ENCODE results near the gene DELE1. TPM values are rescaled to one million over a fixed set of nuclear protein-coding genes. Genes with fewer than 3 reads are reported as not detected.
"Not testable (repeated sequence)": the region's sequence is repeated elsewhere in the genome, so short reads cannot be mapped to it uniquely, and the experiment has no call there.

The DELE1 gene
- total and polyA plus RNA-seq, 5 experiments from 2014 or later = 28.2 to 97.1 (median 33.5) TPM

DNA sequence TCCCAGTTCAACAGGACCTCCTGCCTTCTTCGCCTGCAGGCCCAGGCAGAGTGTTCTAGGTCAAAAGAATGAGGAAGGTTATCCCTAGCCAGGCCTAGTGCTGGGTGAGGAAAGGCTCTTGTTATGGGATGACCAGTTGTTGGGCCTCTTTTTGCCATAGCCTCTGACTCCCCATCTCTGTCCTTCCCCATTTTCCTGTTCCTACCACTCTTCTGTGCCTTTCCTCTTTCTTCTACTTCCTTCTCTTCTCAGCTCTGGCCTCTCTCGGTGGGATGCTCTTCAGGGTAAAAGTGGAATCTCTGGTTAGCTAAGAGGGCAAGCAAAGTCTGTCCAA lies 44.3 kb upstream of the DELE1 start:
- peak overlapping the region in 8 of 10 donors; percentile 0 to 90 (median 9) for H3K27ac Mint-ChIP-seq

DNA sequence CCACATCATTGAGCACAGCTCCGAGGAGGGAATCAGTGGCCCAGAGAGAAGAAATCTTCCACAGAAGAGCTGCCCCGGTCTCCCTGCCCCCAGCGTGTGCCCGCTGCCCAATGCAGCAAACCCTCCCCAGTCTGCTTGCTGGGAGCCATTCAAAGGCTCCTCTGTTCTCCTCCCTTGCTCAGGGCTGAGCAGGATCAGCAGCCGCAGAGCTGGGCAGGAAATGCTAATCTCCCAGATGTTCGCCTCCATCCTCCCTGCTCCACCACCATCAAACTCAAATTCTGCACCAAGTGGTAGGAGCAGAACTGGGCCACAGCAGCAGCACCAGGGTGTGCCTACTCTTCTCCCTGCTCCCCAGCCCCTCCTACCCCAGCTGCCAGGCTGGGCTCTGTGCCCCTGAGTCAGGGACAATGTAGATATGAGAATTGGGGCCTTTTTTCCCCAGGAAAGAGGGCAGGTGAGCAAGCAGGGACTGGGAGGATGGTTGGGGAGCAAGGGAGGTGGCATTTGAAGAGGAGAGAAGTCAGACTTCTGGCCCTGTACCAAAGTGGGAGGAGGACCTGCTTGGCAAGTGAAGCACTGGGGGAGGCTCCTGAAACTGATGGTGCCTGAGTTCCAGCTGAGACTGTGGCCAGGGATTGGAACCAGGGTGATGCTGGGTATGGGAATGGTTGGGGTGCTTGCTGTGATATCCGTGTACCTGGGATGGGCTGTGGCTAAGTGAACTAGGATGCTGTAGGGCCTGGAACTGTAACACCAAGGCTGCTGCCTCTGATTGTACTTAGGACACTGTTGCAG lies 43.5 kb upstream of the DELE1 start:
- peaks cover 23 to 50% (median 32%) of the 10 kb centered on the region in 4 donors for H3K4me1 Mint-ChIP-seq
- H3K9me3 Mint-ChIP-seq = no peaks in the 10 kb centered on the region
- ATAC-seq (no peak), DNase-seq (no peak)
- H3K27me3 Mint-ChIP-seq = peaks cover 44 to 90% (median 71%) of the 10 kb centered on the region in 5 donors
- peak overlapping the region in 3 of 10 donors; percentile 35 to 80 (median 80) for H3K4me3 Mint-ChIP-seq
- no peaks in the 10 kb centered on the region for H3K36me3 Mint-ChIP-seq
- POLR2A ChIA-PET = interaction anchor here (0.6 to 4.0 kb wide), 3 partner anchors 16 to 197 kb away, joined by 3 to 25 read pairs (median 6); no protein-coding TSS in a partner anchor
- H3K27ac Mint-ChIP-seq = peak overlapping the region in 5 of 10 donors; percentile 20 to 68 (median 40)

More for the DNA sequence above, 44.3 kb upstream of the DELE1 start:
- peak overlapping the region; percentile 80 to 97 (median 82) for H3K4me3 Mint-ChIP-seq
- H3K36me3 Mint-ChIP-seq = no peaks in the 10 kb centered on the region
- DNase-seq (no peak), ATAC-seq (no peak)
- POLR2A ChIA-PET = interaction anchor here (0.6 to 4.0 kb wide), 9 partner anchors 11 to 216 kb away, joined by 3 to 25 read pairs (median 5); partner anchors contain the start of gene DELE1
- H3K9me3 Mint-ChIP-seq = no peaks in the 10 kb centered on the region
- peaks cover 23 to 50% (median 32%) of the 10 kb centered on the region in 4 donors for H3K4me1 Mint-ChIP-seq
- H3K27me3 Mint-ChIP-seq = peaks cover 42 to 90% (median 69%) of the 10 kb centered on the region in 5 donors

DNA sequence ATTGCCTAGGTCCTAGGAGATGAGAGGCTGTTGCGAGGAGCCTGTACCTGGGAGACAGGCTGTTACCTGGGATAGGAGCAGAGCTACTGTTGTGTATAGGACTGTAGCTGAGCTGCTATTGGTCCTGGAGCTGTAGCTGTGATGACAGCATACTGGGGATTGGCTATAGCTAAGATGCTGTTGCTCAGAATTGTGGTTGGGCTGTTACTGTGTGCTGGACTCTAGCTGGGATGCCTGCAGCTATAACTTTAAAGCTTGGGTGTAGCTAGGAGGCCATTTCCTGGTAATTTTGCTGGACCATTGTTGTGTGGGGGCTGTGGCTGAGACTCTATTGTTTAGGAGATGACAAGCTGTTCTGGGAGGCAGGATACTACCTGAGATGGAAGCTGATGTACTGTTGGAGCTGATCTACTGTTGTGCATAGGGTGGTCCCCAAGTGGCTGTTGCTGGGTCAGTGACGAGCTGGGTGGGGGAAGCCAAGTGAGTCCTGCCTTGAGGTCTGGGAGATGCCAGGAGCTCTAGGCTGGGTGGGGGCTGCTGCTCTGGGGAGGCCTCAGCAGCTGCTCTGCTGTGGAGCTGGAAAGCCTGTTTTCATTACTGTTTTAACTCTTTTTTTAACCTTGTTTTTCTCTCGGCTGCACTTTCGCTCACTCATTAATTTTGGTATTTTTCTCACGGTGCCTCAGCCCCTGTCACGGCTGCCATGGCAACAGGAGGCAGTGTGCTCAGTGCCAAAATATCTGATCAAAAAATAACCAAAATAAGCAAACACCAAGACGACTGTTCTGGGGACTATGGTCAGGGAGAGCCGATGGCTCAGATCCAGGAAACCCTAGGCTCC lies 42.5 kb upstream of the DELE1 start:
- H3K9me3 Mint-ChIP-seq = no peaks in the 10 kb centered on the region
- ATAC-seq = no peak
- H3K27me3 Mint-ChIP-seq = peaks cover 43 to 91% (median 72%) of the 10 kb centered on the region in 5 donors
- peak overlapping the region in 2 of 10 donors; percentile 9 to 66 for H3K27ac Mint-ChIP-seq
- no peak for DNase-seq
- no peaks in the 10 kb centered on the region for H3K36me3 Mint-ChIP-seq
- H3K4me3 Mint-ChIP-seq = no peak overlapping the region
- peaks cover 23 to 43% (median 26%) of the 10 kb centered on the region in 4 donors for H3K4me1 Mint-ChIP-seq
- POLR2A ChIA-PET = interaction anchor here (0.6 to 4.0 kb wide), 2 partner anchors 15 to 190 kb away, joined by 3 to 25 read pairs; no protein-coding TSS in a partner anchor

DNA sequence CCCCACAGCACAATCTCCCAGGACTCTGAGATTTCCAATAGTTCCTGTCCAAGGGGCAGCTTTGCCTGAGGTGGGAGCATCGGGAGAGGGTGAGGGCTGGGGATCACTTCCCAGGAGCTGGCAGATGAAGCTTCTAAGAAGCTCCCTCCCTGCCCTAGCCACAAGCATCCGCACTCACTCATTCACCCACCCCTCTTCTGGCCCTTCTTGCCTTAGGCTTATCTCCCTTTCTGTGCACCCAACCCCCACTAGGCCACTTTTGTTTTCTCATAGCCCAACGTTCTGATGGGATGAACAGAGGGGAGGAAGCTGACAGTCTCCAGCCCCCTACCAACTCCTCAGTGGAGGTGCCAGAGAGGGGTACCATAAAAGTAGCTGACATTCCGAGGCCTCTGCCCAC lies 41.8 kb upstream of the DELE1 start:
- peaks cover 46 to 94% (median 74%) of the 10 kb centered on the region in 5 donors for H3K27me3 Mint-ChIP-seq
- no peak overlapping the region for H3K27ac Mint-ChIP-seq
- DNase-seq (no peak), ATAC-seq (no peak)
- no peaks in the 10 kb centered on the region for H3K36me3 Mint-ChIP-seq
- no peak overlapping the region for H3K4me3 Mint-ChIP-seq
- POLR2A ChIA-PET = no interaction called here
- no peaks in the 10 kb centered on the region for H3K9me3 Mint-ChIP-seq
- peaks cover 21 to 38% (median 22%) of the 10 kb centered on the region in 4 donors for H3K4me1 Mint-ChIP-seq

DNA sequence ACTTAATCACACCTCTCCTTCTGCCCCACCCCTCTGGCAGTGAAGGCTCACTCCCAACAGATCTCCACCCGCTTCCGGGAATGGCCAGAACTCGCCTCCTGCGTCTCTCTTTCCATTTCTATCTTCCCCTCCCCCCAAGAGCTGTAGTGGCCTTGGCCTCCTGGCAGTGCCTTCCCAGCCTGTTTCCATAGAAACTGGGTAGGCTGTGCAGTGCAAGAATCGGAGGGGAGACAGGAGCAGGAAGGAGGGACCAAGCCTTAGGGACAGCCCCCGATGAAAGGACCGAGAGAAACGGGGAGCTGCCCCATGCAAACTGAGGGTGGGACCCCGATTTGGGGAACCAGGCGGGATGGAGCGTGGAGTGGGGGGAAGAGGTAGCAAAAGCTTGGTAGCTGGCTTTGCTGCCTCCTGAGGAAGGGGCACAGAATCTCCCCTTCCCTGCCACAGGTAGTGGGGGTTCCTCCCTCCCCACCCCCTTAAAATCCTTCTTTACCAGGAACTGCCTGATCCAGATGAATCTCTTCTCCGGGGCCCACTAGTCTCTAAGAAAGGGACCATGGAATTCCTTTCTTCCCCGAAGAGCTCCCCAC lies 41.0 kb upstream of the DELE1 start:
- no peaks in the 10 kb centered on the region for H3K9me3 Mint-ChIP-seq
- DNase-seq (no peak), ATAC-seq (no peak)
- H3K27ac Mint-ChIP-seq = peak overlapping the region in 1 of 10 donors; percentile 30
- POLR2A ChIA-PET = interaction anchor here (1.1 kb wide), 1 partner anchor 78 kb away, joined by 4 read pairs; no protein-coding TSS in a partner anchor
- H3K4me1 Mint-ChIP-seq = peaks cover 13 to 30% (median 15%) of the 10 kb centered on the region in 4 donors
- H3K4me3 Mint-ChIP-seq = no peak overlapping the region
- H3K27me3 Mint-ChIP-seq = peaks cover 39 to 88% (median 68%) of the 10 kb centered on the region in 5 donors
- no peaks in the 10 kb centered on the region for H3K36me3 Mint-ChIP-seq

DNA sequence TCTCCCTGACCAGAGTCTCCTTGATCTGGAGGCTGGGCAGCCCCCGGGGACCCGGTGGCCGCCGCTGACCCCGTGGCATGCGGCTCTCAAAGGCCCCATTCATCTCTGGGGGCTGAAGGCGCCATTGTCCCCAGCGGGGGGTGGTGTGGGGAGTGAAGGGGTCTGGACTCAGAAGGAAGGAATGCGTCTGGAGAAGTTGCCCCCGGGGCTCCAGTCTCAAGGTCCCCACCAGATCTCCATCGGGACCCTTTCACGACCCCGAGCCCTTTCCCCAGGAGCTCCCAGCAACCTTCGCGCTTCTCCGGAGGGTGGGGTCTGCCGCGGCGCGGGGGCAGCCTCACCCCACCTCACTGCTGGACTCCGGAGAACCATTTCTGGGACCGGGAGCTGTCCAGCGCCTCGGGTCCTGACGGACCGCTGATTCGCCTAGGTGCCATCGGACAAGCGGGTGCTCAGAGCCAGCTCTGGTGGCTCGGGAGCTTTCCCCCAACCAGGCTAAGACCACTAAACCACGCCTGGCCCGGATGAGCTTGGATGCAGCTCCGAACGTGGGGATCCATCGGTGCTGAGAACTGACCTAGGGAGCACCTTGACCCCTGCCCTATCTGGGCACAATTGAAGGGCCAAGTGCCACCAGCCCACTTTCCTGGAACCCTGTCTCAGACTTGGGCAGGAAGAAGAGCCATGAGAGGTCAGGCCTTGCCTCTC lies 40.3 kb upstream of the DELE1 start:
- H3K4me1 Mint-ChIP-seq = peaks cover 11 to 27% (median 14%) of the 10 kb centered on the region in 4 donors
- H3K4me3 Mint-ChIP-seq = peak overlapping the region in 1 of 10 donors; percentile 26
- POLR2A ChIA-PET = interaction anchor here (1.1 kb wide), 1 partner anchor 78 kb away, joined by 4 read pairs; no protein-coding TSS in a partner anchor
- H3K9me3 Mint-ChIP-seq = no peaks in the 10 kb centered on the region
- H3K27ac Mint-ChIP-seq = peak overlapping the region in 1 of 10 donors; percentile 81
- no peaks in the 10 kb centered on the region for H3K36me3 Mint-ChIP-seq
- ATAC-seq (no peak), DNase-seq (peak in 2 of 10 donors; percentile 18 to 21)
- H3K27me3 Mint-ChIP-seq = peaks cover 39 to 85% (median 68%) of the 10 kb centered on the region in 5 donors

DNA sequence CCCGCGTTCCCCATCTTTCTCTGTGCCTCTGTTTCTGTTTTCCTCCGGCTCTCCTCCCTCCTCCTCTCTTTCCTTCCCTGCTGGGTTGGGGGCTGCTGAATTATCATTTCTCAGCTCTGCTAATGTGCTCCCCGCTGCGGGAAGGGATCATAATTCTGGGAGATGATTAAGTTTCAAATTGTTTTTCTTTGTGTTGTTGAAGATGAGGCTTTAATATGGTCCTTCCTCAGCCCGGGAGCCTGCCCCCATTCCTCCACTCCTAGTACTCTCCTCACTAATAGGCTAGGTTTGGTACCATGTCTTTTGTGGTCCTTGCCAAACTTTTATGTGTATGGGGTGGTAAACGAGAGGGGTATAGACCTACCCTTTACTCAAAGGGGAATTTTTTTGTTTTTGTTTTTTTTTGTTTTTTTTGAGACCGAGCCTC lies 39.8 kb upstream of the DELE1 start:
- H3K27ac Mint-ChIP-seq = peak overlapping the region in 1 of 10 donors; percentile 81
- H3K4me1 Mint-ChIP-seq = peaks cover 6 to 21% (median 10%) of the 10 kb centered on the region in 4 donors
- H3K4me3 Mint-ChIP-seq = peak overlapping the region in 1 of 10 donors; percentile 26
- DNase-seq (no peak), ATAC-seq (no peak)
- POLR2A ChIA-PET = interaction anchor here (0.6 to 1.1 kb wide), 2 partner anchors 77 to 182 kb away, joined by 3 to 4 read pairs; no protein-coding TSS in a partner anchor
- no peaks in the 10 kb centered on the region for H3K9me3 Mint-ChIP-seq
- peaks cover 39 to 82% (median 65%) of the 10 kb centered on the region in 5 donors for H3K27me3 Mint-ChIP-seq
- H3K36me3 Mint-ChIP-seq = no peaks in the 10 kb centered on the region

DNA sequence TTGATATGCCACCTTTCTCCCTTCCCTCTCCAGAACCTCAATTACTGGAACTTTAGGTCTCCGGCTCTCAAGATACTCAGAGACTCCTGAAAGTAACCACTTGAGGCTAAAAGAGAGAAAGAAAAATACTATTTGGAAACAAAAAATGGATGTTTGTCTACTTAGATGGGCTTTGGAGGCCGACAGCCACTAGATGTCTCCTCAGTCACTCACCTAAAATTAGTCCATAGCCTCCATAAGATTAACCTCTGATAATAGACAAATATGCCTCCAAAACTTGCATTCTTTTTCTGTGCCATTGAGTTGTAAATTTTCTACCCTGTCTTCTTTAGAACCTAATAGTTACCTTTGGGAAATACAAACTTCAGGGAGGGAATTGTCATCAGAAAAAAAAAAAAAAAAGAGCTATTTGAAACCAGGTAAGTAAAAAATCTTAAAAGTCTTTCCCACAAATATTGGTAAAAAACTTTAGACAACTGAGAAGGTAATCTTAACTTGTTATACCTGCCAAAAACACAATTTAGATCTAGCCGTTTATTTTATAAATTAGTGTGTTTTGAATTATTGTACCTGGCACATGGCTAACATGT lies 34.3 kb upstream of the DELE1 start:
- H3K4me1 Mint-ChIP-seq = no peaks in the 10 kb centered on the region
- H3K27ac Mint-ChIP-seq = no peak overlapping the region
- H3K27me3 Mint-ChIP-seq = peaks cover 18 to 36% (median 28%) of the 10 kb centered on the region in 5 donors
- no peaks in the 10 kb centered on the region for H3K9me3 Mint-ChIP-seq
- DNase-seq = no peak
- no peak for ATAC-seq
- no peak overlapping the region for H3K4me3 Mint-ChIP-seq
- no peaks in the 10 kb centered on the region for H3K36me3 Mint-ChIP-seq
- POLR2A ChIA-PET = interaction anchor here (0.7 to 1.1 kb wide), 2 partner anchors 71 to 496 kb away, joined by 4 to 5 read pairs; no protein-coding TSS in a partner anchor

DNA sequence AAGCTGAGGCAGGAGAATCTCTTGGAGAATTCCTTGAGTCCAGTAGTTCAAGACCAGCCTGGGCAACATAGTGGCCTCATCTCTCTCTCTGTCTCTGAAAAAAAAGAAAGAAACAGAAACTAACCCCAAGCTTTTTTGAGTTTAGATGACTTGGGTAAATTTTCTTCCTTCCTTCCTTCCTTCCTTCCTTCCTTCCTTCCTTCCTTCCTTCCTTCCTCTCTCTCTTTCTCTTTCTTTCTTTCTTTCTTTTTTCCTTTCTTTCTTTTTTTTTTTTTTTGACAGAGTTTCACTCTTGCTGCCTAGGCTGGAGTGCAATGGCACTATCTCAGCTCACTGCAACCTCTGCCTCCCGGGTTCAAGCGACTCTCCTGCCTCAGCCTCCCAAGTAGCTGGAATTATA lies 33.2 kb upstream of the DELE1 start:
- POLR2A ChIA-PET = interaction anchor here (0.7 to 1.5 kb wide), 4 partner anchors 65 to 213 kb away, joined by 3 to 5 read pairs (median 4); no protein-coding TSS in a partner anchor
- H3K27me3 Mint-ChIP-seq = peaks cover 8 to 25% (median 18%) of the 10 kb centered on the region in 5 donors
- DNase-seq, H3K27ac Mint-ChIP-seq, ATAC-seq, H3K9me3 Mint-ChIP-seq, H3K4me1 Mint-ChIP-seq, H3K36me3 Mint-ChIP-seq, H3K4me3 Mint-ChIP-seq: not testable (repeated sequence)

DNA sequence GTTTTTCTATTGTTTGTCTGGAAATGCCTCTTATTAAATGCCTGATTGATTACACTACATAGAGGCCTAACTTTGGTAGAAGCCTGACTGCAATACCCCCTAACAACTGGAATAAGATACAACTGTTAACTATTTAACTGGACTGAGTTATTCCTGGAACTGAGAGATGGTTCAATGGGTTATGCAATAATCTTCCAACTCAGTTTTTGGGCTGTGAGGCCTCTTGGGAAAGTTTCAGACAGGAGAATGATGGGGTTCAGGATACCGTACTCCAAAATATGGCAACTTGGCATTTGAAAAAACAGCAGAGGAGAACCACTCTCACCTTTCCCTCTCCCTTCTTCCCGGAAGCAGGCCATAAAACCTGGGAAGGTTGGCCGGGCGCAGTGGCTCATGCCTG lies 26.2 kb upstream of the DELE1 start:
- POLR2A ChIA-PET = no interaction called here
- Mint-ChIP-seq H3K27ac (no peak overlapping the region), H3K4me3 (no peak overlapping the region), H3K36me3 (no peaks in the 10 kb centered on the region), H3K9me3 (no peaks in the 10 kb centered on the region), H3K27me3 (peaks cover 8 to 18% (median 8%) of the 10 kb centered on the region in 5 donors), H3K4me1 (no peaks in the 10 kb centered on the region)
- DNase-seq (no peak), ATAC-seq (no peak)

DNA sequence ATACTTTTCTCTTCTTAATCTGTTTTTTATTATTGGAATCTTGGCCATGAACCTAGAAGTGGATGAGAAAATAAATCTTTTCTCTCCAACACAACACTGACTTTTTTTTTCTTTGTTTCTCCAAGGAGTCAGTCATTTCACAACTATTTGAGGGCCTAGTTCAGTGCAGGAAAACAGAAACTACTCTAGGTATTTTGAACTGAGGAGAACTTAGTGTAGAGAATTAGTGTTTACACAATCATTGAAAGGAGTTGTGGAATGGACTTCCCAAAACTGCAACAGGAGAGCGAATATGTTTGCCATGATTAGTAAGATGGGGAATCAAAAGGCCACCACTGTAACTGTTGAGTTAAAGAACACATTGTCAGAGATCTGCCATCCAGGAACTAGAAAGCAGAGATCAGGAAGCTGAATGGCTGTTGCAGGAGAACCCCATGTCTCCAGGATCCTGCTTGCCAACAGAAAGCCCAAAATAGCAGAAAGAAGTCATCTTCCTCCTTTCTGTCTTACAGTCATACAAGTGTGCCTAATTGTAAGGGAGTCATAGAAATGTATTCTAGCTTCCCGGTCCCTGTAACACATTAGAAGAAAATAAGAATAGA lies 25.1 kb upstream of the DELE1 start:
- H3K9me3 Mint-ChIP-seq = no peaks in the 10 kb centered on the region
- H3K4me1 Mint-ChIP-seq = no peaks in the 10 kb centered on the region
- H3K36me3 Mint-ChIP-seq = no peaks in the 10 kb centered on the region
- POLR2A ChIA-PET = no interaction called here
- ATAC-seq = no peak
- peaks cover 8 to 19% (median 12%) of the 10 kb centered on the region in 5 donors for H3K27me3 Mint-ChIP-seq
- DNase-seq = no peak
- H3K27ac Mint-ChIP-seq = no peak overlapping the region
- H3K4me3 Mint-ChIP-seq = no peak overlapping the region

All from naive thymus-derived CD8-positive, alpha-beta T cell (primary cell).